Liver (tissue), 3 donors: ENCODE measurements around the gene UBE2F.

Experiments used
- ATF3 ChIP-seq: IDR thresholded peaks from 2 replicates; pipeline ENCODE4 v1.6.1; 2016; ENCODE audit warnings: antibody characterized with exemption
- GABPA ChIP-seq, 2 donors: IDR thresholded peaks in 1 of 2; conservative IDR thresholded peaks in 1 of 2; 2 replicates each; pipeline ENCODE4 v1.6.1; 2016; ENCODE audit warnings: antibody characterized with exemption in 2 of 2, mild to moderate bottlenecking in 1 of 2, moderate library complexity in 1 of 2
- JUND ChIP-seq, 2 donors: IDR thresholded peaks; 2 replicates each; pipeline ENCODE4 v1.6.1; 2016; ENCODE audit warnings: antibody characterized with exemption in 2 of 2
- NR2F2 ChIP-seq: IDR thresholded peaks from 2 replicates; pipeline ENCODE4 v1.6.1; 2016; ENCODE audit warnings: antibody characterized with exemption
- RAD21 ChIP-seq, 2 donors: IDR thresholded peaks; 2 replicates each; pipeline ENCODE4 v1.6.1; 2016; ENCODE audit warnings: antibody characterized with exemption in 2 of 2, mild to moderate bottlenecking in 2 of 2
- TAF1 ChIP-seq: conservative IDR thresholded peaks from 2 replicates; pipeline ENCODE4 v1.6.1; 2016; ENCODE audit warnings: antibody characterized with exemption, mild to moderate bottlenecking
- YY1 ChIP-seq: IDR thresholded peaks from 2 replicates; pipeline ENCODE4 v1.6.1; 2016; ENCODE audit warnings: antibody characterized with exemption, mild to moderate bottlenecking
- TF ChIP-seq, protein P1 (sequence below): fragments of 150-350 bp; IDR thresholded peaks from 2 replicates; pipeline ENCODE4 v1.5.1; 2017; ENCODE audit warnings: improper control_type of control experiment, low read depth, low read length; ENCODE audit not compliant: missing input control
- TF ChIP-seq, protein P2 (sequence below): IDR thresholded peaks from 2 replicates; pipeline ENCODE4 v1.6.1; 2016; ENCODE audit warnings: antibody characterized with exemption
- TF ChIP-seq, protein P3 (sequence below): IDR thresholded peaks from 2 replicates; pipeline ENCODE4 v1.6.1; 2016; ENCODE audit warnings: antibody characterized with exemption, mild to moderate bottlenecking
- donor health status: healthy.
- donor health status: healthy.

- TF ChIP-seq, protein P1, sequence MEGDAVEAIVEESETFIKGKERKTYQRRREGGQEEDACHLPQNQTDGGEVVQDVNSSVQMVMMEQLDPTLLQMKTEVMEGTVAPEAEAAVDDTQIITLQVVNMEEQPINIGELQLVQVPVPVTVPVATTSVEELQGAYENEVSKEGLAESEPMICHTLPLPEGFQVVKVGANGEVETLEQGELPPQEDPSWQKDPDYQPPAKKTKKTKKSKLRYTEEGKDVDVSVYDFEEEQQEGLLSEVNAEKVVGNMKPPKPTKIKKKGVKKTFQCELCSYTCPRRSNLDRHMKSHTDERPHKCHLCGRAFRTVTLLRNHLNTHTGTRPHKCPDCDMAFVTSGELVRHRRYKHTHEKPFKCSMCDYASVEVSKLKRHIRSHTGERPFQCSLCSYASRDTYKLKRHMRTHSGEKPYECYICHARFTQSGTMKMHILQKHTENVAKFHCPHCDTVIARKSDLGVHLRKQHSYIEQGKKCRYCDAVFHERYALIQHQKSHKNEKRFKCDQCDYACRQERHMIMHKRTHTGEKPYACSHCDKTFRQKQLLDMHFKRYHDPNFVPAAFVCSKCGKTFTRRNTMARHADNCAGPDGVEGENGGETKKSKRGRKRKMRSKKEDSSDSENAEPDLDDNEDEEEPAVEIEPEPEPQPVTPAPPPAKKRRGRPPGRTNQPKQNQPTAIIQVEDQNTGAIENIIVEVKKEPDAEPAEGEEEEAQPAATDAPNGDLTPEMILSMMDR: peak; percentile 82
- TF ChIP-seq, protein P2, sequence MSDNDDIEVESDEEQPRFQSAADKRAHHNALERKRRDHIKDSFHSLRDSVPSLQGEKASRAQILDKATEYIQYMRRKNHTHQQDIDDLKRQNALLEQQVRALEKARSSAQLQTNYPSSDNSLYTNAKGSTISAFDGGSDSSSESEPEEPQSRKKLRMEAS: no peak
- TF ChIP-seq YY1 (no peak), JUND (IDR thresholded peaks at IDR 0.05) (no peak), GABPA (IDR thresholded peaks at IDR 0.05 in 1 of 2, conservative IDR thresholded peaks at IDR 0.05 in 1 of 2) (no peak), NR2F2 (no peak), ATF3 (no peak), TAF1 (no peak), RAD21 (IDR thresholded peaks at IDR 0.05) (peak; percentile 62 to 80)
- TF ChIP-seq, protein P3, sequence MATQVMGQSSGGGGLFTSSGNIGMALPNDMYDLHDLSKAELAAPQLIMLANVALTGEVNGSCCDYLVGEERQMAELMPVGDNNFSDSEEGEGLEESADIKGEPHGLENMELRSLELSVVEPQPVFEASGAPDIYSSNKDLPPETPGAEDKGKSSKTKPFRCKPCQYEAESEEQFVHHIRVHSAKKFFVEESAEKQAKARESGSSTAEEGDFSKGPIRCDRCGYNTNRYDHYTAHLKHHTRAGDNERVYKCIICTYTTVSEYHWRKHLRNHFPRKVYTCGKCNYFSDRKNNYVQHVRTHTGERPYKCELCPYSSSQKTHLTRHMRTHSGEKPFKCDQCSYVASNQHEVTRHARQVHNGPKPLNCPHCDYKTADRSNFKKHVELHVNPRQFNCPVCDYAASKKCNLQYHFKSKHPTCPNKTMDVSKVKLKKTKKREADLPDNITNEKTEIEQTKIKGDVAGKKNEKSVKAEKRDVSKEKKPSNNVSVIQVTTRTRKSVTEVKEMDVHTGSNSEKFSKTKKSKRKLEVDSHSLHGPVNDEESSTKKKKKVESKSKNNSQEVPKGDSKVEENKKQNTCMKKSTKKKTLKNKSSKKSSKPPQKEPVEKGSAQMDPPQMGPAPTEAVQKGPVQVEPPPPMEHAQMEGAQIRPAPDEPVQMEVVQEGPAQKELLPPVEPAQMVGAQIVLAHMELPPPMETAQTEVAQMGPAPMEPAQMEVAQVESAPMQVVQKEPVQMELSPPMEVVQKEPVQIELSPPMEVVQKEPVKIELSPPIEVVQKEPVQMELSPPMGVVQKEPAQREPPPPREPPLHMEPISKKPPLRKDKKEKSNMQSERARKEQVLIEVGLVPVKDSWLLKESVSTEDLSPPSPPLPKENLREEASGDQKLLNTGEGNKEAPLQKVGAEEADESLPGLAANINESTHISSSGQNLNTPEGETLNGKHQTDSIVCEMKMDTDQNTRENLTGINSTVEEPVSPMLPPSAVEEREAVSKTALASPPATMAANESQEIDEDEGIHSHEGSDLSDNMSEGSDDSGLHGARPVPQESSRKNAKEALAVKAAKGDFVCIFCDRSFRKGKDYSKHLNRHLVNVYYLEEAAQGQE: no peak
Measured at GRCh38 chr2:237923481-237924163, 43.2 kb upstream of the UBE2F start.
